ENCODE results near the gene ASPHD2.

- TF ChIP-seq CTCF (IDR thresholded peaks at IDR 0.05) (no peak), POLR2A (IDR thresholded peaks at IDR 0.05) (no peak)
These were observed 48.3 kb downstream of the ASPHD2 start for GRCh38 chr22:26477341-26477731.
